ENCODE measurements around the gene CASS4.

DNA sequence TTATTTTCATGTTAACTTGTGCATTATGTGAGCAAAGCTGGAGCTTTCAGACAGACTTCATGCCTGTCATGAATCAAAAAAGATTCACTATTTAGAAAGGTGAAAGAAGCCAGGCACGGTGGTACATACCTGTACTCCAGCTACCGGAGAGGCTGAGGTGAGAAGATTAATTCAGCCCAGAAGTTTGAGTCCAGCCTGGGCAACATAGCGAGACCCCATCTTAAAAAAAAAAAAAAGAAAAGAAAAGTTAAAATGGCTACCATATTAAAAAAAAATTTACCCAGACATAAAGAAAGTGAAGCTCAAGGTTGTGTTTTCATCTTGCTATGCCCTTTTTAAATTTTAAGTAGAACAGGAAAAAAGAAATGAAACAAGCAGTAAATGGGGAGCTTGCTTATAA lies 889 bp downstream of the CASS4 start:
- TF ChIP-seq, protein P1, sequence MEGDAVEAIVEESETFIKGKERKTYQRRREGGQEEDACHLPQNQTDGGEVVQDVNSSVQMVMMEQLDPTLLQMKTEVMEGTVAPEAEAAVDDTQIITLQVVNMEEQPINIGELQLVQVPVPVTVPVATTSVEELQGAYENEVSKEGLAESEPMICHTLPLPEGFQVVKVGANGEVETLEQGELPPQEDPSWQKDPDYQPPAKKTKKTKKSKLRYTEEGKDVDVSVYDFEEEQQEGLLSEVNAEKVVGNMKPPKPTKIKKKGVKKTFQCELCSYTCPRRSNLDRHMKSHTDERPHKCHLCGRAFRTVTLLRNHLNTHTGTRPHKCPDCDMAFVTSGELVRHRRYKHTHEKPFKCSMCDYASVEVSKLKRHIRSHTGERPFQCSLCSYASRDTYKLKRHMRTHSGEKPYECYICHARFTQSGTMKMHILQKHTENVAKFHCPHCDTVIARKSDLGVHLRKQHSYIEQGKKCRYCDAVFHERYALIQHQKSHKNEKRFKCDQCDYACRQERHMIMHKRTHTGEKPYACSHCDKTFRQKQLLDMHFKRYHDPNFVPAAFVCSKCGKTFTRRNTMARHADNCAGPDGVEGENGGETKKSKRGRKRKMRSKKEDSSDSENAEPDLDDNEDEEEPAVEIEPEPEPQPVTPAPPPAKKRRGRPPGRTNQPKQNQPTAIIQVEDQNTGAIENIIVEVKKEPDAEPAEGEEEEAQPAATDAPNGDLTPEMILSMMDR (IDR thresholded peaks at IDR 0.05; ENCODE audit: extremely low read depth in 1 of 2, insufficient read depth in 1 of 2, low read depth in 1 of 2, low read length in 2 of 2), result no peak
- TF ChIP-seq MYC (IDR thresholded peaks at IDR 0.05; ENCODE audit: low read depth, low read length), result no peak
- TF ChIP-seq EZH2 (IDR thresholded peaks at IDR 0.05; ENCODE audit: borderline replicate concordance, low read depth, low read length, severe bottlenecking), result no peak
- no peak for TF ChIP-seq POLR2A (IDR thresholded peaks at IDR 0.05; ENCODE audit: low read depth, low read length)
- no peak for TF ChIP-seq FOS (IDR thresholded peaks at IDR 0.05; ENCODE audit: borderline replicate concordance, insufficient read depth, low read length)
- TF ChIP-seq JUN (IDR thresholded peaks at IDR 0.05; ENCODE audit: borderline replicate concordance, insufficient read depth, insufficient read length, low read depth), result no peak
- TF ChIP-seq GATA2 (IDR thresholded peaks at IDR 0.05; ENCODE audit: insufficient read depth, insufficient read length, low read depth, low read length), result no peak
